HepG2 (cell line): ENCODE results near the gene FGF7. TPM values are rescaled to one million over a fixed set of nuclear protein-coding genes. Genes with fewer than 3 reads are reported as not detected.

Source experiments
- ATAC-seq: fragments of 200-7000 bp; cut with Tn5 transposase; 3 replicates; pipeline ENCODE4 v1.9.1; 2020; ENCODE audit warnings: mild to moderate bottlenecking, moderate library complexity
- BruUV-seq: library from RNA; stranded (reverse); fragments of 400-500 nt; replicated peaks from 2 replicates; lab custom pipeline; 2021; lab: Mats Ljungman, UMichigan
- CTCF ChIA-PET: fragments of 300-600 bp; formaldehyde crosslinking; extraction: SDS; loops from one replicate; lab custom pipeline; 2021; ENCODE audit warnings: low total read pairs, inconsistent platforms, low intra/inter-chr PET ratio; lab: Yijun Ruan, JAX
- POLR2A ChIA-PET: fragments of 350-600 bp; sonication (Branson Sonifier 250); formaldehyde crosslinking; loops from one replicate; lab custom pipeline; 2020; ENCODE audit warnings: antibody characterized with exemption, inconsistent platforms; lab: Yijun Ruan, JAX
- DNase-seq: peaks from one replicate; pipeline ENCODE4 v3.0.0-alpha.2; 2015; ENCODE audit warnings: low spot score
- FAIRE-seq: peaks from 3 replicates; lab custom pipeline; 2011; peaks lifted over from hg19 to GRCh38; lab: Jason Lieb, UNC
- H2AFZ ChIP-seq: one replicate; pipeline ENCODE4 v1.6.1; 2011; ENCODE audit warnings: low read length, inconsistent platforms
- H3K27ac ChIP-seq: fragments of 300-600 bp; 3 replicates; pipeline ENCODE4 v1.8.0; 2011; ENCODE audit warnings: mixed run types, mild to moderate bottlenecking, mixed read lengths, low read length, inconsistent platforms; ENCODE audit not compliant: insufficient read depth; ENCODE audit errors: extremely low read length
- H3K27me3 ChIP-seq, 2 experiments: fragments of 200-600 bp in 1 of 2; 2 replicates in 1 of 2; 3 replicates in 1 of 2; pipeline versions ENCODE4 v1.6.0 to v1.8.0; 2011; ENCODE audit warnings: low read length in 2 of 2, mild to moderate bottlenecking in 2 of 2, moderate library complexity in 2 of 2, inconsistent platforms in 1 of 2; ENCODE audit not compliant: insufficient read depth in 2 of 2, control insufficient read depth in 1 of 2
- H3K36me3 ChIP-seq, 2 experiments: fragments of 200-600 bp in 1 of 2; replicated peaks in 1 of 2; 2 replicates in 1 of 2; 3 replicates in 1 of 2; pipeline versions ENCODE4 v1.5.1 to v1.8.0; 2011; ENCODE audit warnings: low read length in 2 of 2, inconsistent platforms in 1 of 2; ENCODE audit not compliant: insufficient read depth in 2 of 2, control insufficient read depth in 1 of 2
- H3K4me1 ChIP-seq: 2 replicates; pipeline ENCODE4 v1.5.1; 2012; ENCODE audit warnings: low read length, inconsistent platforms; ENCODE audit not compliant: insufficient read depth
- H3K4me2 ChIP-seq: 2 replicates; pipeline ENCODE4 v1.6.0; 2011; ENCODE audit warnings: low read depth, low read length, inconsistent platforms
- H3K4me3 ChIP-seq, 3 experiments: fragments of 200-600 bp in 1 of 3; sonication (generic), shearing (Covaris generic) in 1 of 3; replicated peaks in 1 of 3; 2 replicates each; pipeline ENCODE4 v1.5.1; 2011 to 2016; ENCODE audit warnings: low read length in 3 of 3, inconsistent platforms in 2 of 3, low read depth in 2 of 3, mild to moderate bottlenecking in 2 of 3, control low read depth in 1 of 3, mixed read lengths in 1 of 3; ENCODE audit not compliant: insufficient read depth in 1 of 3
- H3K79me2 ChIP-seq: one replicate; pipeline ENCODE4 v1.6.1; 2011; ENCODE audit warnings: low read length, inconsistent platforms; ENCODE audit not compliant: insufficient read depth
- H3K9ac ChIP-seq: 2 replicates; pipeline ENCODE4 v1.6.0; 2011; ENCODE audit warnings: mild to moderate bottlenecking, low read depth, low read length, inconsistent platforms; ENCODE audit not compliant: insufficient read depth
- H3K9me3 ChIP-seq: 2 replicates; pipeline ENCODE4 v1.5.1; 2012; ENCODE audit warnings: mild to moderate bottlenecking, low read length
- H4K20me1 ChIP-seq: 2 replicates; pipeline ENCODE4 v1.6.0; 2011; ENCODE audit warnings: inconsistent platforms, mild to moderate bottlenecking, low read length, moderate library complexity; ENCODE audit not compliant: insufficient read depth
- EEA1 ChIP-seq: sonication (generic); formaldehyde crosslinking; IDR thresholded peaks from 2 replicates; pipeline ENCODE4 v1.5.1; 2020; ENCODE audit warnings: mild to moderate bottlenecking, missing genetic modification reagents, borderline replicate concordance
- FOXO1 ChIP-seq: sonication (generic); formaldehyde crosslinking; IDR thresholded peaks from 2 replicates; pipeline ENCODE4 v1.4.0; 2020; ENCODE audit warnings: missing genetic modification reagents
- GRHL1 ChIP-seq: sonication (generic); formaldehyde crosslinking; conservative IDR thresholded peaks from 2 replicates; pipeline ENCODE4 v1.8.0; 2022; ENCODE audit warnings: missing genetic modification reagents
- HNRNPH1 ChIP-seq: fragments of 200-400 bp; formaldehyde crosslinking; optimal IDR thresholded peaks from 2 replicates; pipeline ENCODE3; 2017; ENCODE audit warnings: mild to moderate bottlenecking, low read depth, low read length
- KIAA2018 ChIP-seq: sonication (generic); formaldehyde crosslinking; IDR thresholded peaks from 2 replicates; pipeline ENCODE4 v1.5.0; 2020; ENCODE audit warnings: mild to moderate bottlenecking, missing genetic modification reagents, borderline replicate concordance
- POGZ ChIP-seq: sonication (generic); formaldehyde crosslinking; IDR thresholded peaks from 2 replicates; pipeline ENCODE4 v1.4.0; 2020; ENCODE audit warnings: mild to moderate bottlenecking, missing genetic modification reagents
- SKI ChIP-seq: fragments of 450-650 bp; IDR thresholded peaks from one replicate; pipeline ENCODE4 v1.6.1; 2018; ENCODE audit warnings: mild to moderate bottlenecking; ENCODE audit not compliant: partially characterized antibody
- TFDP2 ChIP-seq: sonication (generic); formaldehyde crosslinking; IDR thresholded peaks from 2 replicates; pipeline ENCODE4 v1.4.0; 2020; ENCODE audit warnings: missing genetic modification reagents
- ZKSCAN5 ChIP-seq: sonication (generic); formaldehyde crosslinking; IDR thresholded peaks from 2 replicates; pipeline ENCODE4 v1.5.1; 2020; ENCODE audit warnings: mild to moderate bottlenecking, missing genetic modification reagents
- ZMAT3 ChIP-seq: sonication (generic); formaldehyde crosslinking; conservative IDR thresholded peaks from 2 replicates; pipeline ENCODE4 v1.7.0; 2021; ENCODE audit warnings: missing genetic modification reagents
- ZNF34 ChIP-seq: sonication (generic); formaldehyde crosslinking; IDR thresholded peaks from 2 replicates; pipeline ENCODE4 v1.4.0; 2020; ENCODE audit warnings: mild to moderate bottlenecking, missing genetic modification reagents, borderline replicate concordance
- ZNF672 ChIP-seq: sonication (generic); formaldehyde crosslinking; IDR thresholded peaks from 2 replicates; pipeline ENCODE4 v1.8.1; 2022; ENCODE audit warnings: missing genetic modification reagents
- WGBS: methylation state at CpG from one replicate; pipeline ENCODE4 v1.1.6; 2017; ENCODE audit warnings: low lambda C conversion rate; 5-methylcytosine and 5-hydroxymethylcytosine counted together
- in situ Hi-C: cut with HindIII; loops from 2 replicates; pipeline ENCODE4 v1.10.0; 2017; ENCODE audit warnings: low pct_unique_long_range_greater_than_20kb; ENCODE audit not compliant: extremely low pct_ligation_motif_present
- intact Hi-C: fragments of 100-400 bp; cut with micrococcal nuclease; formaldehyde crosslinking; loops from one replicate; pipeline ENCODE4 v1.10.0; 2022; ENCODE audit not compliant: unreplicated experiment
- polyA plus RNA-seq, 8 experiments: library from polyadenylated mRNA; depleted of rRNA in 3 of 8; stranded (reverse) in 7 of 8; unstranded in 1 of 8; fragments of >200 nt; fragmentation: Illumina TruSeq in 4 of 8; extraction: Trizol in 4 of 8; gene quantifications; 2 replicates each; pipeline versions ENCODE4 v1.2.1 to v1.2.3, GENCODE V29; 2011 to 2016; ENCODE audit warnings: low read depth in 4 of 8, missing spikeins in 1 of 8, mixed read lengths in 1 of 8; ENCODE audit not compliant: insufficient read depth in 1 of 8
- total RNA-seq, 5 experiments: library from RNA; depleted of rRNA; stranded (reverse); fragments of >200 nt; fragmentation: Illumina TruSeq; extraction: Trizol; gene quantifications; 2 replicates each; pipeline ENCODE4 v1.2.3, GENCODE V29; 2016; ENCODE audit warnings: low read depth in 1 of 5

The FGF7 gene
- total and polyA plus RNA-seq, 2 of the 13 experiments (the other 11 are each of a cell fraction or from before 2014, with no cell fraction given) = not detected

GRCh38 chr15:49501586-49501985 lies 78.5 kb downstream of the FGF7 start:
- Histone ChIP-seq H3K36me3 (no peaks in the 10 kb centered on the region), H3K79me2 (no peaks in the 10 kb centered on the region), H3K4me3 (no peak overlapping the region), H3K9ac (no peak overlapping the region), H3K9me3 (no peaks in the 10 kb centered on the region), H3K4me2 (no peak overlapping the region), H3K4me1 (no peaks in the 10 kb centered on the region), H3K27me3 (no peaks in the 10 kb centered on the region), H4K20me1 (no peaks in the 10 kb centered on the region), H2AFZ (no peak overlapping the region), H3K27ac (no peak overlapping the region)
- in situ Hi-C loops (no loop called here), intact Hi-C loops (no loop called here)
- 0% methylated on average over 1 of the region's 1 CpG for WGBS
- BruUV-seq = no TSS peak
- FAIRE-seq = no peak
- CTCF ChIA-PET = no interaction called here
- ATAC-seq = no peak
- no peak for DNase-seq
- POLR2A ChIA-PET = no interaction called here
- TF ChIP-seq ZMAT3 (CRISPR knock-in tag) (no peak), FOXO1 (CRISPR knock-in tag) (no peak), ZKSCAN5 (CRISPR knock-in tag) (no peak), POGZ (CRISPR knock-in tag) (no peak), KIAA2018 (CRISPR knock-in tag) (no peak), HNRNPH1 (no peak), SKI (no peak), EEA1 (CRISPR knock-in tag) (no peak), ZNF672 (CRISPR knock-in tag) (no peak), ZNF34 (no peak), GRHL1 (CRISPR knock-in tag) (no peak), TFDP2 (CRISPR knock-in tag) (no peak)
